Bronchial epithelial cell (primary cell): Measurements from ENCODE around the gene NDFIP2. TPM values are rescaled to one million over a fixed set of nuclear protein-coding genes. Genes with fewer than 3 reads are reported as not detected.

ENCODE experiments used
- DNase-seq: peaks from one replicate; pipeline ENCODE4 v3.0.0-alpha.2; 2010; ENCODE audit warnings: low read depth
- FAIRE-seq: peaks from 2 replicates; lab custom pipeline; 2011; peaks lifted over from hg19 to GRCh38; lab: Jason Lieb, UNC
- H3K27me3 ChIP-seq: 2 replicates; pipeline ENCODE4 v1.5.1; 2011; ENCODE audit warnings: low read length; ENCODE audit not compliant: control insufficient read depth, insufficient read depth
- H3K36me3 ChIP-seq: 2 replicates; pipeline ENCODE4 v1.5.1; 2011; ENCODE audit warnings: low read length; ENCODE audit not compliant: control insufficient read depth, insufficient read depth
- H3K4me3 ChIP-seq: 2 replicates; pipeline ENCODE4 v1.5.1; 2011; ENCODE audit warnings: mild to moderate bottlenecking, low read depth, low read length, control low read depth
- CTCF ChIP-seq: IDR thresholded peaks from 2 replicates; pipeline ENCODE4 v1.5.1; 2011; ENCODE audit warnings: mild to moderate bottlenecking, moderate library complexity, low read length, control low read depth, inconsistent platforms; ENCODE audit not compliant: insufficient read depth, severe bottlenecking
- total RNA-seq: library from RNA; depleted of rRNA; stranded (reverse); fragments of >200 nt; gene quantifications from 2 replicates; pipeline ENCODE4 v1.2.1, GENCODE V29; 2014

The NDFIP2 gene
- total RNA-seq, 1 donor from 2014 or later = 80.0 TPM

GRCh38 chr13:79547211-79548195, 66.5 kb downstream of the NDFIP2 start:
- H3K27me3 ChIP-seq = no peaks in the 10 kb centered on the region
- no peaks in the 10 kb centered on the region for H3K36me3 ChIP-seq
- DNase-seq (no peak), FAIRE-seq (no peak)
- no peak for TF ChIP-seq CTCF
- H3K4me3 ChIP-seq = no peak overlapping the region

GRCh38 chr13:79548902-79549301, 67.9 kb downstream of the NDFIP2 start:
- peak; percentile 3 for TF ChIP-seq CTCF
- Histone ChIP-seq H3K36me3 (no peaks in the 10 kb centered on the region), H3K27me3 (no peaks in the 10 kb centered on the region), H3K4me3 (no peak overlapping the region)
- FAIRE-seq (no peak), DNase-seq (peak; percentile 16)

- TF ChIP-seq CTCF = no peak
- Histone ChIP-seq H3K4me3 (no peak overlapping the region), H3K27me3 (no peaks in the 10 kb centered on the region), H3K36me3 (no peaks in the 10 kb centered on the region)
- FAIRE-seq = no peak
- no peak for DNase-seq
Observed at GRCh38 chr13:79549355-79550106, 68.6 kb downstream of the NDFIP2 start.

GRCh38 chr13:79557666-79558065, 76.7 kb downstream of the NDFIP2 start:
- no peak for FAIRE-seq
- no peak for DNase-seq
- H3K27me3 ChIP-seq = no peaks in the 10 kb centered on the region
- H3K36me3 ChIP-seq = peaks cover 2% of the 10 kb centered on the region
- no peak for TF ChIP-seq CTCF
- no peak overlapping the region for H3K4me3 ChIP-seq

- peak; percentile 60 for FAIRE-seq
- H3K27me3 ChIP-seq = no peaks in the 10 kb centered on the region
- peaks cover 2% of the 10 kb centered on the region for H3K36me3 ChIP-seq
- H3K4me3 ChIP-seq = no peak overlapping the region
- peak; percentile 59 for DNase-seq
- TF ChIP-seq CTCF = no peak
Observed at GRCh38 chr13:79560954-79561353, 80.0 kb downstream of the NDFIP2 start.
